CD4-positive, alpha-beta T cell treated with Interleukin-4 for 1 hour (primary cell): ENCODE data around the gene ZNF343.
A peak's percentile ranks its signal among the peaks of the same experiment; 100 is the strongest.
"Not testable (repeated sequence)": the region's sequence is repeated elsewhere in the genome, so short reads cannot be mapped to it uniquely, and the experiment has no call there.

Source experiments
- DNase-seq, 2 donors: peaks; one replicate each; pipeline ENCODE4 v3.0.0-alpha.2; 2020 to 2022

The ZNF343 gene

GRCh38 chr20:2521369-2522305, 12.9 kb upstream of the ZNF343 start:
- DNase-seq, result peak; percentile 50 to 56

GRCh38 chr20:2520617-2521016, 11.9 kb upstream of the ZNF343 start:
- no peak for DNase-seq

GRCh38 chr20:2519115-2519809, 10.5 kb upstream of the ZNF343 start:
- no peak for DNase-seq

- DNase-seq, result no peak
Observed at GRCh38 chr20:2518558-2518957, 9.8 kb upstream of the ZNF343 start.

- DNase-seq, result no peak
Observed at GRCh38 chr20:2518096-2518495, 9.4 kb upstream of the ZNF343 start.

GRCh38 chr20:2516399-2516798, 7.7 kb upstream of the ZNF343 start:
- DNase-seq, result no peak

- no peak for DNase-seq
Observed at GRCh38 chr20:2515203-2515602, 6.5 kb upstream of the ZNF343 start.

GRCh38 chr20:2509794-2510193, 1.1 kb upstream of the ZNF343 start:
- no peak for DNase-seq

GRCh38 chr20:2509468-2509781, 710 bp upstream of the ZNF343 start:
- no peak for DNase-seq

GRCh38 chr20:2507875-2508630, 662 bp downstream of the ZNF343 start:
- DNase-seq, result no peak

- no peak for DNase-seq
Observed at GRCh38 chr20:2507464-2507863, 1.3 kb downstream of the ZNF343 start.

GRCh38 chr20:2506426-2506825, 2.3 kb downstream of the ZNF343 start:
- not testable (repeated sequence) for DNase-seq

- DNase-seq, result not testable (repeated sequence)
Observed at GRCh38 chr20:2504803-2505202, 3.9 kb downstream of the ZNF343 start.

- not testable (repeated sequence) for DNase-seq
Observed at GRCh38 chr20:2502808-2503384, 5.8 kb downstream of the ZNF343 start.

- no peak for DNase-seq
Observed at GRCh38 chr20:2485661-2486060, 23.1 kb downstream of the ZNF343 start.

GRCh38 chr20:2485080-2485479, 23.6 kb downstream of the ZNF343 start:
- no peak for DNase-seq

- DNase-seq, result no peak
Observed at GRCh38 chr20:2483504-2483903, 25.2 kb downstream of the ZNF343 start.

GRCh38 chr20:2480381-2480780, 28.3 kb downstream of the ZNF343 start:
- no peak for DNase-seq

- no peak for DNase-seq
Observed at GRCh38 chr20:2476742-2477615, 31.7 kb downstream of the ZNF343 start.

GRCh38 chr20:2475850-2476741, 32.6 kb downstream of the ZNF343 start:
- DNase-seq, result no peak

GRCh38 chr20:2473516-2473915, 35.2 kb downstream of the ZNF343 start:
- no peak for DNase-seq
